Neural cell (in vitro differentiated cells): Measurements from ENCODE around the gene ZNF446. TPM values are rescaled to one million over a fixed set of nuclear protein-coding genes. Genes with fewer than 3 reads are reported as not detected.

ENCODE experiments used
- H2AFZ ChIP-seq: fragments of 200-600, 300-800 bp; sonication (generic), shearing (Covaris generic); 2 replicates; pipeline ENCODE4 v1.6.0; 2014; ENCODE audit warnings: low read depth, mild to moderate bottlenecking, antibody characterized with exemption, low read length, moderate library complexity
- H3F3A ChIP-seq: fragments of 200-600 bp; shearing (Covaris generic); 2 replicates; pipeline ENCODE4 v1.6.1; 2016; ENCODE audit warnings: mild to moderate bottlenecking, moderate library complexity, mixed read lengths, antibody characterized with exemption, low read length; ENCODE audit not compliant: insufficient read depth, poor library complexity, severe bottlenecking
- H3K27ac ChIP-seq: fragments of 200-600, 300-800 bp; sonication (generic), shearing (Covaris generic); 2 replicates; pipeline ENCODE4 v1.5.1; 2014; ENCODE audit warnings: mild to moderate bottlenecking, low read length, moderate library complexity
- H3K27me3 ChIP-seq: fragments of 300-800, 200-600 bp; sonication (generic), shearing (Covaris generic); 2 replicates; pipeline ENCODE4 v1.6.0; 2014; ENCODE audit warnings: mild to moderate bottlenecking, low read depth, low read length, moderate library complexity; ENCODE audit not compliant: insufficient read depth
- H3K36me3 ChIP-seq: fragments of 300-800, 200-600 bp; sonication (generic), shearing (Covaris generic); 2 replicates; pipeline ENCODE4 v1.5.1; 2014; ENCODE audit warnings: mild to moderate bottlenecking, antibody characterized with exemption, low read length, moderate library complexity; ENCODE audit not compliant: insufficient read depth
- H3K4me2 ChIP-seq: fragments of 300-800, 200-600 bp; sonication (generic), shearing (Covaris generic); 2 replicates; pipeline ENCODE4 v1.6.0; 2014; ENCODE audit warnings: mild to moderate bottlenecking, low read length
- H3K4me3 ChIP-seq: fragments of 300-800, 200-600 bp; sonication (generic), shearing (Covaris generic); 2 replicates; pipeline ENCODE4 v1.5.1; 2014; ENCODE audit warnings: mild to moderate bottlenecking, low read length, moderate library complexity
- H3K79me2 ChIP-seq: fragments of 200-600 bp; shearing (Covaris generic); replicated peaks from 2 replicates; pipeline ENCODE4 v1.6.0; 2014; ENCODE audit warnings: mild to moderate bottlenecking, low read length, moderate library complexity; ENCODE audit not compliant: insufficient read depth
- H3K9ac ChIP-seq: fragments of 300-800, 200-600 bp; sonication (generic), shearing (Covaris generic); 2 replicates; pipeline ENCODE4 v1.6.1; 2016; ENCODE audit warnings: mild to moderate bottlenecking, low read length, mixed read lengths
- H3K9me2 ChIP-seq: fragments of 200-600 bp; shearing (Covaris generic); 2 replicates; pipeline ENCODE4 v1.6.1; 2016; ENCODE audit warnings: mild to moderate bottlenecking, low read length, mixed read lengths; ENCODE audit not compliant: insufficient read depth
- H3K9me3 ChIP-seq: fragments of 200-600, 300-800 bp; sonication (generic), shearing (Covaris generic); 2 replicates; pipeline ENCODE4 v1.6.1; 2016; ENCODE audit warnings: mild to moderate bottlenecking, mixed run types, low read length, moderate library complexity, mixed read lengths
- H4K20me1 ChIP-seq: fragments of 200-600 bp; shearing (Covaris generic); 2 replicates; pipeline ENCODE4 v1.6.1; 2016; ENCODE audit warnings: mild to moderate bottlenecking, mixed run types; ENCODE audit not compliant: insufficient read depth
- EP300 ChIP-seq: fragments of 450-650 bp; conservative IDR thresholded peaks from 2 replicates; pipeline ENCODE4 v1.6.1; 2014; ENCODE audit warnings: antibody characterized with exemption, mild to moderate bottlenecking, moderate library complexity; ENCODE audit not compliant: poor library complexity, severe bottlenecking
- EZH2 ChIP-seq: fragments of 200-600, 300-800 bp; shearing (Covaris generic), sonication (generic); IDR thresholded peaks from 2 replicates; pipeline ENCODE4 v1.6.1; 2014; ENCODE audit warnings: antibody characterized with exemption, low read length, borderline replicate concordance, mild to moderate bottlenecking; ENCODE audit not compliant: insufficient read depth, poor library complexity, severe bottlenecking
- MXI1 ChIP-seq: fragments of 450-650 bp; conservative IDR thresholded peaks from 2 replicates; pipeline ENCODE4 v1.6.1; 2014; ENCODE audit warnings: antibody characterized with exemption, mild to moderate bottlenecking; ENCODE audit not compliant: poor library complexity, severe bottlenecking
- POLR2AphosphoS5 ChIP-seq: IDR thresholded peaks from 2 replicates; pipeline ENCODE4 v1.6.1; 2012
- RAD21 ChIP-seq: fragments of 450-650 bp; conservative IDR thresholded peaks from 2 replicates; pipeline ENCODE4 v1.6.1; 2014; ENCODE audit warnings: antibody characterized with exemption, mild to moderate bottlenecking, moderate library complexity
- SMC3 ChIP-seq: fragments of 450-650 bp; conservative IDR thresholded peaks from 2 replicates; pipeline ENCODE4 v1.6.1; 2014; ENCODE audit warnings: antibody characterized with exemption, mild to moderate bottlenecking, moderate library complexity; ENCODE audit not compliant: poor library complexity
- TAF1 ChIP-seq: IDR thresholded peaks from 2 replicates; pipeline ENCODE4 v1.6.1; 2012; ENCODE audit warnings: low read depth
- polyA plus RNA-seq: library from polyadenylated mRNA; depleted of rRNA; stranded (reverse); fragments of >200 nt; gene quantifications from 2 replicates; pipeline ENCODE4 v1.2.3, GENCODE V29; 2014
- TF ChIP-seq, protein P1 (sequence below): IDR thresholded peaks from 2 replicates; pipeline ENCODE4 v1.6.1; 2012; ENCODE audit warnings: borderline replicate concordance
- TF ChIP-seq, protein P2 (sequence below): fragments of 450-650 bp; IDR thresholded peaks from 2 replicates; pipeline ENCODE4 v1.5.1; 2014; ENCODE audit warnings: antibody characterized with exemption, mild to moderate bottlenecking, moderate library complexity; ENCODE audit not compliant: poor library complexity, severe bottlenecking

ZNF446 gene
- polyA plus RNA-seq, 1 donor from 2014 or later: 18.2 TPM

DNA sequence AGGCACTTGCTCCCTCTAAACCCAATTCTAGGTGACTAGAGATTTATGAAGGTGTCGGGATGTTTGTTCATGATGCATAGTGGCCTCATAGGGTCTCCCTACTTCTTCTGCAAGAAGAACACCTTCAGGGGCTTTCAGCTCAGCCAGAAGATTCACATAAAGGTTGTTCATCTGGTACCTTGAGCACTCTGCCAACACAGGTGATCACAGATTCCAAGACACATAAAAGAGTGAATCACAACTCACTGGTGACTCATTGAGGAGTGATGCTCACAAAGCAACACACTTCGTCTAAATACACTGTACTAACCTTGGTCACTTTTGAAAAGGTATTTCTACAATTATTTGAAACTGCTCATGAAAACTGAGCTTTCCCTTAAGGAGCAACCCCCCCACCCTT lies 16.1 kb upstream of the ZNF446 start:
- Histone ChIP-seq H3K27ac (no peak overlapping the region), H3K36me3 (no peaks in the 10 kb centered on the region), H4K20me1 (no peaks in the 10 kb centered on the region), H3K9ac (no peak overlapping the region), H3K9me2 (no peaks in the 10 kb centered on the region), H3K4me3 (no peak overlapping the region), H3K9me3 (no peaks in the 10 kb centered on the region), H2AFZ (no peak overlapping the region), H3F3A (no peaks in the 10 kb centered on the region), H3K79me2 (no peaks in the 10 kb centered on the region), H3K27me3 (no peaks in the 10 kb centered on the region), H3K4me2 (no peak overlapping the region)
- TF ChIP-seq POLR2AphosphoS5 (no peak), SMC3 (no peak), TAF1 (no peak), MXI1 (no peak), RAD21 (no peak), EP300 (no peak), EZH2 (no peak)
- TF ChIP-seq, protein P1, sequence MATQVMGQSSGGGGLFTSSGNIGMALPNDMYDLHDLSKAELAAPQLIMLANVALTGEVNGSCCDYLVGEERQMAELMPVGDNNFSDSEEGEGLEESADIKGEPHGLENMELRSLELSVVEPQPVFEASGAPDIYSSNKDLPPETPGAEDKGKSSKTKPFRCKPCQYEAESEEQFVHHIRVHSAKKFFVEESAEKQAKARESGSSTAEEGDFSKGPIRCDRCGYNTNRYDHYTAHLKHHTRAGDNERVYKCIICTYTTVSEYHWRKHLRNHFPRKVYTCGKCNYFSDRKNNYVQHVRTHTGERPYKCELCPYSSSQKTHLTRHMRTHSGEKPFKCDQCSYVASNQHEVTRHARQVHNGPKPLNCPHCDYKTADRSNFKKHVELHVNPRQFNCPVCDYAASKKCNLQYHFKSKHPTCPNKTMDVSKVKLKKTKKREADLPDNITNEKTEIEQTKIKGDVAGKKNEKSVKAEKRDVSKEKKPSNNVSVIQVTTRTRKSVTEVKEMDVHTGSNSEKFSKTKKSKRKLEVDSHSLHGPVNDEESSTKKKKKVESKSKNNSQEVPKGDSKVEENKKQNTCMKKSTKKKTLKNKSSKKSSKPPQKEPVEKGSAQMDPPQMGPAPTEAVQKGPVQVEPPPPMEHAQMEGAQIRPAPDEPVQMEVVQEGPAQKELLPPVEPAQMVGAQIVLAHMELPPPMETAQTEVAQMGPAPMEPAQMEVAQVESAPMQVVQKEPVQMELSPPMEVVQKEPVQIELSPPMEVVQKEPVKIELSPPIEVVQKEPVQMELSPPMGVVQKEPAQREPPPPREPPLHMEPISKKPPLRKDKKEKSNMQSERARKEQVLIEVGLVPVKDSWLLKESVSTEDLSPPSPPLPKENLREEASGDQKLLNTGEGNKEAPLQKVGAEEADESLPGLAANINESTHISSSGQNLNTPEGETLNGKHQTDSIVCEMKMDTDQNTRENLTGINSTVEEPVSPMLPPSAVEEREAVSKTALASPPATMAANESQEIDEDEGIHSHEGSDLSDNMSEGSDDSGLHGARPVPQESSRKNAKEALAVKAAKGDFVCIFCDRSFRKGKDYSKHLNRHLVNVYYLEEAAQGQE: no peak
- TF ChIP-seq, protein P2, sequence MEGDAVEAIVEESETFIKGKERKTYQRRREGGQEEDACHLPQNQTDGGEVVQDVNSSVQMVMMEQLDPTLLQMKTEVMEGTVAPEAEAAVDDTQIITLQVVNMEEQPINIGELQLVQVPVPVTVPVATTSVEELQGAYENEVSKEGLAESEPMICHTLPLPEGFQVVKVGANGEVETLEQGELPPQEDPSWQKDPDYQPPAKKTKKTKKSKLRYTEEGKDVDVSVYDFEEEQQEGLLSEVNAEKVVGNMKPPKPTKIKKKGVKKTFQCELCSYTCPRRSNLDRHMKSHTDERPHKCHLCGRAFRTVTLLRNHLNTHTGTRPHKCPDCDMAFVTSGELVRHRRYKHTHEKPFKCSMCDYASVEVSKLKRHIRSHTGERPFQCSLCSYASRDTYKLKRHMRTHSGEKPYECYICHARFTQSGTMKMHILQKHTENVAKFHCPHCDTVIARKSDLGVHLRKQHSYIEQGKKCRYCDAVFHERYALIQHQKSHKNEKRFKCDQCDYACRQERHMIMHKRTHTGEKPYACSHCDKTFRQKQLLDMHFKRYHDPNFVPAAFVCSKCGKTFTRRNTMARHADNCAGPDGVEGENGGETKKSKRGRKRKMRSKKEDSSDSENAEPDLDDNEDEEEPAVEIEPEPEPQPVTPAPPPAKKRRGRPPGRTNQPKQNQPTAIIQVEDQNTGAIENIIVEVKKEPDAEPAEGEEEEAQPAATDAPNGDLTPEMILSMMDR: no peak

DNA sequence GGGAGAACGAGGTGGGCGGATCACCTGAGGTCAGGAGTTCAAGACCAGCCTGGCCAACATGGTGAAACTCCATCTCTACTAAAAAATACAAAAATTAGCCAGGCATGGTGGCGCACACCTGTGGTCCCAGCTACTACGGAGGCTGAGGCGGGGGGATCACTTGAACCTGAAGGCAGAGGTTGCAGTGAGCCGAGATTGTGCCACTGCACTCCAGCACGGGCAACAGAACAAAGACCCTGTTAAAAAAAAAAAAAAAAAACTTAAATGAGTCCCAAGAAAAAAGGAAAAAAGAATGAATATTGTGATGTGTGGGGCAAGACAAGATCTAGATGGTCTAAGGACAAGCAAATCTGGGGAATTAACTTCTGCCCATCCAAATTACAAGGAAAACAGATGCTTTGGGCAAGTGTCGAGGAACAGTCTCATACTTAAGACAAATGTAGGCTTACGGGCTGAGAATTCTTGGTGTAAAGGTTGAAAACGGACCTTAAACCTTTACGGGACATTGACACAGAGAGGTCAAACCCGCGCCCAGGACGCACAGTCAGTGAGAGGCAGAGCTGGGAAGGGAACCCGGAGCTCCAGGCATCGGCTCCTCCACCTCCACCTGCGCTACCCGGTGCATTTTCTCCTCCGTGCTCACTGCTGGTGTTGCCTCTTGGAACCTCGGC lies 9.9 kb upstream of the ZNF446 start:
- H3K9me2 ChIP-seq: no peaks in the 10 kb centered on the region
- peak overlapping the region; percentile 27 for H3K27ac ChIP-seq
- H3K4me2 ChIP-seq: peak overlapping the region; percentile 3
- no peaks in the 10 kb centered on the region for H3F3A ChIP-seq
- H2AFZ ChIP-seq: peak overlapping the region; percentile 82
- peaks cover 10% of the 10 kb centered on the region for H3K79me2 ChIP-seq
- H3K9ac ChIP-seq: peak overlapping the region; percentile 76
- no peaks in the 10 kb centered on the region for H3K27me3 ChIP-seq
- H3K36me3 ChIP-seq: no peaks in the 10 kb centered on the region
- peak overlapping the region; percentile 97 for H3K4me3 ChIP-seq
- TF ChIP-seq, protein P2: no peak
- no peaks in the 10 kb centered on the region for H4K20me1 ChIP-seq
- no peaks in the 10 kb centered on the region for H3K9me3 ChIP-seq
